Stromal cell of bone marrow (primary cell): ENCODE results near the gene GRIN3A.

Experiments
- DNase-seq: peaks from one replicate; pipeline ENCODE4 v3.0.0-alpha.2; 2012; ENCODE audit warnings: low read depth

The GRIN3A gene

DNA sequence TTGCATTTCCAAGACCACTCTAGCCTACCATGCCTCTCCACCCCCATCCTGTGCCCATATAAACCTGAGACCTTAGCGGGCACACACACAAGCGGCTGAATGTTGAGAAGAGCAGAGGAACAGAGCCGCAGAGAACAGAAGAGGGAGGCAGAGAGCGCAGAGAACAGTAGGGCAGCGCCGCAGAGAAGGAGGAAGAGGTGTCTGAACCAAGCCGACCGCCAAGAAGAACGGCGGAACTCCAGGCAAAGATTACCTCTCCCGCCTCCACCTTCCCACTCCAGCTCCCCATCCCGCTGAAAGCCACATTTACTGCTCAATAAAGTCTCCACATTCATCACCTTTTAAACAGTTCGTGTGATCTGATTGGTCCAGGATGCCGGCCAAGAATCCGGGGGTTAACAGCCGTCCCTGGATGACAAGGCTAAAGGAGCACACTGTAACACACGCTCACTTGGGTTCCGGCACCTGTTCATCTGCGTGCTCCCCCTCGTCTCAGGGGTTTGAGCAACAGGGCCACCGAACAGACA is 33.2 kb downstream of the GRIN3A start:
- no peak for DNase-seq

DNA sequence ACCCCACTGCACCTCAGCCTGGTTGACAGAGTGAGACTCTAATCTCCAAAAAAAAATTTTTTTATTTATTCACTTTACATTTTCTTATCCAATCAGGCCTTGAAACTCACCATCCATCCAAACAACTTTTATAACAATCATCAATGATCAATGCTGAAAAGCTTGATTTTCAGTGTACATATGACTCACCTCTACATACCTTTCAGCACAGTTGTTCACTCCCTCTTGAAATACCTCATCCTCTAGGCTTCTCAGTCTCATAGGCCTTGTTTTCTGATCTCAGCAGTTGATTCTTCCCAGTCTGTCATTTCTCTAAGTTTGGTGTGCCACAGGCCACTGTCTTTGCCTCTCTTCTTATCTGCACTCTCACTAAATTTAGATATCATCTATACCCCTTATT is 36.2 kb downstream of the GRIN3A start:
- no peak for DNase-seq

DNA sequence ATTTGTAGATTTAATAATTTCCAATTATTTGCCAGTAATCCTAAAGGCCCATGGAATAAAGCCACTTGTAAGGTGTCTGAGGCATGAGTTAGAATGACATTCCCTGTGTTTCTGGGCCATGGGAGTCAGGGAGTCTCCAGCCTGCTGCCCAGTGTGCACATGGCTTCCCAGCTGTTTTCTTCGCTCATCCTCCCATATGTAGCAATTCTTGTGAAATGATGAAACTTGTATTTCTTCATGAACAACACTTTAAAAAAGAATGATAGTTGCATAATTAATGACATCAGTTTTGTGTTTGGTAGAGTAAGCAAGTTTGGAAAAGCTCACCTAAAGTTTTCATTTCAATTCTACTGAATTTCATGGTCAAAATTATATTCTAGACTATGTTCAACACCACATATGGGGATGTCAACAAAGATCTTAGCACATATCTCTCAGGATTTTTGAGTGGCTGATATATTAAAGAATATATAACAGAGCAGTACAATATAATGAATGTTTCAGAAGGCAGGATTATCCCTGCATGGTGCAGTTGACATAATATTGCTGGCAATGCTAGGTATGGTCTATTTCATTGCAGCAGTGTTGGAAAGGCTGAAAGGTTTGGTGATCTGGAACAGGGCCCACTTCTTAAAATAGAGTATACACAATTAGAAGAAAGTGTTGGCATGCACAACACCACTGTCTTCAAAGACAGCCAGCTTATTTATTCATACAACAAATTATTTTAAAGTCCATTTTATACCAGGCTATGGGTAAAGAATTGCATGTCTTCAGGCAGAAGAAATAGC is 44.7 kb downstream of the GRIN3A start:
- no peak for DNase-seq

DNA sequence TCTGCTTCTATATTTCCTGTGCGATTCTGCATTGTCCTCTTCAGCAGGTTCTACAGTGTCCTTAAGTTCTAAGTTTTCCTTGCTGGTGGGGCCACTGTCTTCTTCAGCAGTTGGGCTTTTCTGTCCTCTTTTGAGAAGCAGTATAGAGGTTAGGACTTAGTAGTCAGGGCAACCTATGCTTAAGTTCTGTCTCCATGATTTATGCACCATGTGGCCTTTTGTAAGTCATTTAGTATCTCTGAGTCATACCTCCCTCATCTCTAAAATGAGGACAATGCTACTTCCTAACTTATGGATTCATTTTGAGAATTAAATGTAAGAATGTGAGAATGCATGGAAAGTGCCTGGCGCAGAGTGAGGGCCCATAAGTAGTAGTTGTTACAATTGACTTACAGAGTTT is 46.8 kb downstream of the GRIN3A start:
- no peak for DNase-seq

DNA sequence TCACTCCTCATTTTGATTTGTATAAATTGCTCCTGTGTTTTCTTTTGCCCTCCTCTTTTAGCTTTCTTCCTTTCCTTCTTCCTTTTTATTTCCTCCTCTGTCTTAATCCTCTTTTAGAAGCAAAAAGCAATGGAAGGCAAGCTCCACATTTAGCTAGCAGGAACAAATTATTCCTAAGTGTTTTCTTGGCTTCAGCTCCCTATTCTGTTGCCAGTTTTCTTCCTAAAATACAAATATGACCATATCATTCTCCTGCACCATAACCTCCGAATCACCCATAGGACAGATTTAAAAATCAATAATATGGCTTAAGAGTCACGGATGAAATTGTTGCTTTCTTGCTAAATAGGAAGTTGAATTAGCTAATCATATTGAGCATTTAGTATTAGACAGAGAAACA is 49.4 kb downstream of the GRIN3A start:
- no peak for DNase-seq

DNA sequence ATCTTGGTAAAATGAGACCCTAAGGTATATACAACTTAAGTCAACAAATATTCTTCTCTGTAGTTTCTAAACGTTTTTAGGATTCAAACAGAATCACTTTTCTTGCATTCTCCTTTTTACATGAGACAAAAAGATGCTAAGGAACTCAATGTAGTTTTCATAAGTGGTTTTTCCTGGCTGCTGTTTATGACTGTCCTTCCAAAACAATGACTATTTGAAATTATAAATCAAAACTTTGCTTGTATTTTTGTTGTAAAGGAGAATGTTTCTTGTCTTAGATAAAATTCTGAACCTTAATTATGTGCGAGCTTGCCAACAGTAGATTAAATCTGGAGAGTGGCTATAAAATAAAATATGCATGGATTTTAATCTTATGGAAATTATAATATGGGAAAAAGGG is 53.8 kb downstream of the GRIN3A start:
- no peak for DNase-seq

DNA sequence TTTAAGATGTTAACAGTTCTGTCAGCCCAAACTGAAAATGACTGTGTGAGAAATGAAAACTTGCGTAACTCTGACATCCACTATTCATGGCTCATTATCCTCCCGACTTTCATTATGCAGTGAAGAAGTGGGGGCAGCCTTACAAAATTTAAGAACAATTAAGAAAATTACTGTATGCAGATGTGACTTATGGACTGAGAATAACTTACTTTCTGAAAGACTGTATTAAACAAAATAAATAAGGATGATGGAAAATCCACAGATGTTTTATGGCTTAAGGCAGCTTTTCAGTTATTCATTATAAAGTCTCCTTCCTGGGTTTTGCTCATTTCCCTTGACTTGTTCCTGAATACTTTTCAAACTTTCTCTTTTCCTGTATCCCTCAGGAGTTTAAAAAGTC is 55.2 kb downstream of the GRIN3A start:
- DNase-seq, result no peak

DNA sequence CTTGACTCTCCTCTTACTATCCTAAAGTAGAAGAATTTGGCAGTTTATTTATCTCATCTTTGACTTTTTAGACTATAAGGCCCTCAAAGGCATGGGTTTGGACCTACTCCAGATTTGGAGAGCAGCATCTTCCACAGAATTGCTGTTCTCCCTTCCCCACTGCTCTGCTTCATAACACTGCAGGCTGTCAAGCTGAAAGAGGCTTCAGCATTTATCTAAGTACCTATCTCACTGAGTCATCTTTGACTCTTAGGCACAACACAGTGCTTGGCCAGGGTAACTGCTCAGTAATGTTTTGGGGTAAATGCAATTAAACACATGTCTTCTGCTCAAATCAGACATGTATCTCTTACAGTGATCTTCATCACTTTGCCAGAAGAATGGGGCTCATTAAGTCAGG is 60.6 kb downstream of the GRIN3A start:
- DNase-seq, result no peak

DNA sequence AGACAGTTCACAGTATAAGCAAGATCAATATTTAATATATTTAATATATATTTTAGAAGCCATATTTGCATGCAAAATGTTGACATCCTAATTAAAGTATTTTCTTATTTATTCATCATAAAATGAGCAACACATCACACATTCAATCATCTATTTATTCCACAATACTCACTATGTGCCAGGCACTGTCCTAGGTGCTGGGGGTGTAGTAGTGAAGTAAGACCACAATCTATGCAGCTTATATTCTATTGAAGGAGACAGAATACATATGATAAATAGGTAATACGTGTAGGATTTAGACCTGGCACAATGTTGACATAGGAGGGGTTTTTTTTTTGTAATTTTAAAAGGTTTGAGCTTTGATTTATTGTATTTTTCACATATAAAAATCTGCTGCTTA is 63.1 kb downstream of the GRIN3A start:
- DNase-seq, result no peak

DNA sequence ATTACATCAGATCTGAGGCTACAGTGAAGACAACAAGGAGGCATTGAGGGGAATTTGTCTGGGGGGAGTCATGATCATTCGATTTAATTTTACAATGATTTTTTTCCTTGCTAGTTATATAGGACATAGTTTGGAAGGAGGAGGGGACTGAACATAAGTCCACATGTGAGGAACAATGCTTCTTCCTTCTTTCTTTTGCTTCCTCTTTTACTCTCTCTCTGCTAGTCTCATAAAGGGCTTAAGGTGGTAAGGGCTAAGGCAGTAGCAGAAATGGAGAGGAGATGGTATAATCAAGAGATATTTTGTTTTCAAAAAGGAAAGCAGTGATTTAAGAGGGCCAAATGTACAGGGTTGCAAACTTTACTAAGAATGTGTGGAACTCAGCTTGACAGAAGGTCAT is 64.3 kb downstream of the GRIN3A start:
- DNase-seq, result no peak

DNA sequence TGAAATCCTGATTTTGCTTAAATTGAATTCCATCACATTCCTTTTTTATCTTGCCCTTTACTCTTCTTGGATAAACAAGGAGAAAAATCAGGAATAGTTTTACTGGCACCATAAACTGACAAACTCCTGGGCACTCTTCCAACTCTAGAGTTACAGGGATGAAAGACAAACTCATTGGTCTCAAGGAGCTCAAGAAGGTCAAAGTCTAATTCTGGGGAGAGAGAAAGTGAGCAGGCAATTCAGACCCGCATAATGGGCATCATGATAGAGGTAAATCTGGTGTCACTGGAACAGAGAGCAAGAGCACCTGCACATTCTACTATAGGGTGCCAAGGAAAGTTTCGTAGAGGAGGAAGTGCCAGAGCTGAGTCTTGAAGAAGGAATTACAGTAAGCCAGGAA is 64.8 kb downstream of the GRIN3A start:
- DNase-seq, result no peak

DNA sequence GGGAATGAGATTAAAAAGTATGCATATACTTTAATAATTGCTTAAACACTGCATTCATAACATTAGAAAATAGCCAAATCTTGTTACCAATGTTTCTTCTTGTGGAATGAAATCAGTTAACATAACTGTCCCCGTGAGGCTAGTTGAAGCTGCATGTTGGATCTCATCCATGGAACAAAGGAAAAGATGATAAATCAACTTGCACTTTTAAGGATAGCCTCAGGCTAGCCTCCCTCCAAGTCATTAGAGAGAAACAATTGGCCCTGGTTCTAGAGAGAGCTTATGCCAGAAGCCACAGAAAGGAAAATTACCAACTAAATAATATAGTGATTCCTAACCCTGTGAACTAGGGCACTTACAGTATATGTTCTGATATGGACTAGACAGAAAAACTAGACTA is 66.9 kb downstream of the GRIN3A start:
- DNase-seq, result peak; percentile 48

DNA sequence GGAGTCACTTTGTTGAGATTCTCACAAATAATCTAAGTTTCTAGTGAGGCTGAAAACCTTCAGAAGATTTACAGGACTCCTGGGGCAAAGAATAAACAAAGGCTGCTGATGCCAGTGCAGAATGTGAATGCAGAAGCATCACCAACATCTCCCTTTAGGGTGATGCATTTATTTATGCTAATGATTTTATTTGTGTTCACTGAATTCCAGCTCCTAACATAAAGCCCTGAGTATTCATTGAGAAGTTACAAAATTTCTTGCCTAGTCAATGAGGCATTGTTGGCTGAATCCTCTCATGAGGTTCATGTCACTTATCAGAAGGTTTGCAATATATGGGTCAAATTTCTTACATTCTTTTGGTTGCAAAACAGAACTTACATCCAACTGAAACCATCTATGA is 70.0 kb downstream of the GRIN3A start:
- DNase-seq, result no peak

DNA sequence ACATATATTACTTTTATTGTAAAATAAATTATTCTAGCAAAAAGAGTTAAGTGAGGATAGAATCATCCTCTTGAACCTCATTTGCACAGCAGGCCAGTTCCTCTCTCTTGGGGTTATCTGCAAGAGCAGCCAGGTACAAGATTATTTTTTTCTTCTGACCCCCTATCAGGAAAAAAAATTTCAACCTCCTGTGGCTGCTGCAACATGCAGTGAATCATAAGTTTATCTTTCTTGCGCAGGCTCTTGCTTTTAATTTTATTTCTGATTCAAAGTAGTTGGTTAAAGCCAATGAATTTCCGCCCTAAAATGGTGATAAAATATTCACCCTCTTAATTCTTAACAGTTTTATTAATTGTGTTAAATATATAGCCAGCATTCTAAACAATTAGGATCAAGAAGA is 74.0 kb downstream of the GRIN3A start:
- no peak for DNase-seq

DNA sequence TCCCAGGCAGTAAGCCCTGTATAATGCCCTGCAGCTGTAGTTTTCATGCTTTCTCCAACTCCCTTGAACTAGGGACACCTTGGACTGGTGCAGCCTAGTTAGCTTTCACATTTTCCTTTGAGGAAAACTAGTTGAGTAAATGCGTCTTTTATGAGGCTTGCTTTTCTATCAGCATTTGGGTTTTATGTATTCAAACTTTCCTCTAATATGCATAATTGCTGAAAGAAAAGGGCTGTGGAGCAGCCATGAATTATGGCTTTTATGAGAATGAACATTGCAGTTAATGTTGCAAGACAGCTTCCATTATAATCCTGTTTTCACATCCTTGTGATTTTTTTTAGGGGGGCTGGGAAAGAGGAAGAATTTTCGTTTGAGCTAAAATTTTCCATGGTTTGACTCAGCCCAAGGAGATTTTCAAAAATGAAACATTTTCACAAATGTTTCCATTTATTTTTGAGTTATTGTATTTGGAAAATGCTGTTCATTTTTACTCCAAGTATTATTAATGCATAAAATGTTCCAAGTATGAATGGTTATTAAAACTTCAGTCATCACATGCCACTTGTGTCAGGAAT is 85.8 kb downstream of the GRIN3A start:
- DNase-seq, result peak; percentile 10

DNA sequence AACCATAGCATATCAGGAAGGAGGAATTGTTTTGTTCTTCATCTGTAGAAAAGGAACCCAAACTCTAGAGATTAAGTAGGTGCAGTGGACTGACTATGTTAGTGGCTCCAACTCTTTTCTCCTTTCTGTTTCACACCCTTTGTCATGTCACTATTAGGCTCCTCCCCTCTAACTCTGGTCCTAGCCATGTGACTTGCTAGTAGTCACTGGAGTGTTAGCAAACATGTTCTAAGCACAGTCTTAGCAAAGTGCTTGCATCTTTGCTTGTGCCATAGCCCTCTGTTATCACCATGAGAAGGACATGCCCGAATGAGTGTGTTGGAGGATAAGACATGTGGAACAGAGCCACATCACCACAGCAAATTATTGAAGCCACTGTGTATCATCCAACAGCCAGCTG is 88.3 kb downstream of the GRIN3A start:
- no peak for DNase-seq

DNA sequence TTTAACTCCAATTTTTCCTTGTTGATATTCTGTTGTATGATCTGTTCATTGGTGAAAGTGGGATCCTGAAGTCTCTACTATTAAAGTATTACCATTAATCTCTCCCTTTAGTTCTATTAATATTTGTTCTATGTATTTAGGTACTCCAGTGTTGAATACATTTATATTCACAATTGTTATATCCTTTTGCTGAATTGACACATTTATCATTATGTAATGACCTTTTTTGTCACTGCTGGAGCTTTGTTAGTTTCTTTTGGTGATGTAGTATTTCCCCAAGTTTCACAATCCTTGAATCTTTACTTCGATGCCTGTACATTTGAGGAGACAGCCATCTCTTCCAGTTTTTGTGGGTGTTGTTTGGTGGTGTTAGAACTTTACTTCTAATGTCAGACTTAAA is 90.0 kb downstream of the GRIN3A start:
- no peak for DNase-seq

DNA sequence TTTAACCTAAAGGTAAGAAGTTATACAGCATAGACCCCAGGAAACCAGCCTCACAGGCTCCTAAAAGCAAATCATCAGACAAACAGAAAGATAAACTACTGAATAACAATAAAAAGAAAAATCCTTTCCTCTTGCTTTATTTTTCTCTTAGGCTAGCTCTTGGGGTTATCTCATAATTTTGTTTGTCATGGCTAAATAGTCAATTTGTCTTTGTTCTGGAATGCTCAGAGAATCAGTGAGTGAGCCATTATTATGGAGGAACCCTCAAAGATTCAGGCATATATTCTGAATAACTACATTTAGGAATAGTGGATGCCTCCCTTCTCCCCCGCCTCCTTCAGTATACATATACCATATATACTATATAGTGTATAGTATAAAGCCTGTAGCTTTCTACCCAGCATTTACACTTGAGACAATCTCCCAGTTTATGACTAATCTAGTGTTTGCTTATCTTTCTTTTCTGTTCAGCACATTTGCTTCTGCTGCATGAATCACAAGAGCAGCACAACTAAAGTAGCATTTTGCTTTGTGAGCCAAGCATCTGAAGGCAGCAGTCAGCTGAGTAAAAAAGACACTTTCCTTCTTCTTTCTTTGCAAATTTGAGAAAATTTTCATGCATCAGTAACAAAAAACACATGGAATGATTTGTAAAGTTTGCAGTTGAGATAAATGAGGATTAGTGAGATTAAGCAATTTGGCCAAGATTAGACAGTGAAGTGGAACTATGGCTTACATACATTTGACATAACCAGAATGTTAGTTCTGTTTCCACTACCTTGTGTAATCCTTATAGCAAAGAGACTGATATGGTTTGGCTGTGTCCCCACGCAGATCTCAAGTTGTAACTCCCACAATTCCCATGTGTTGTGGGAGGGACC is 98.4 kb downstream of the GRIN3A start:
- DNase-seq, result peak; percentile 47

DNA sequence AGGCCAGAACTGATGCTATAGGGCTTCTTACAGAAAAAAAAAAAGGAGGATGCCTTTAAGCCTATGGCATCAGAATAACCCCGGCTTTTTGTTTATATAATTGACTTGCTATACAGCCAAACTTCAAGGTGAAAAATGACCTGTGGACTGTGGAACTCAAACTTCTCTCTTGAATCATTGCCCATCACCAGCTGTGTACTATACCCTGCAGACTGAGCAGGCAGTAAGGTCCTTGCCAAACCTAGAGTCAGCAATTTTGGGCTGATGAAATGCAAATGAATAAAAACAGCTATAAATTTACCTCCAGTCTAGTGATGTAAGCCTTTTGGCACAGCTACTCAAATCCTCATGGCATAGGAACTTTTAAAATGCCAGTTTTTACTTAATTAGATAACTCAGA is 99.1 kb downstream of the GRIN3A start:
- DNase-seq, result no peak

DNA sequence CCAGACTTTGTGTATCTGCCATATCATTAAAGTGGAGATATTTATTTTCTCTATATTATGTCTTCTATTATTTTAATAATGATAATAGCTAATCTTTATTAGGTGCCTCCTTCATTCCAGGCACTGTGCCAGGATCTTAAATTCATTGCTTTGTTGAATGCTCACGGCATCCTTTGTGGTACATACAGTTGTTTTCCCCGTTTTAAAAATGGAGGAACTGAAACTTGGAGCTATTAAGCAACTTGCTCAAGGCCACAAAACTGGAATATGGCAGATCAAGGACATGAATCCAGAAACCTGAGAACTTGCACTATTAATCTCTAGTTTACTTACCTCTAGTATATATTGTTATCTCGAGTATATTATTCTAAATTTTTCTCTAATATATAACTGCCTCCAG is 102.2 kb downstream of the GRIN3A start:
- DNase-seq, result no peak

DNA sequence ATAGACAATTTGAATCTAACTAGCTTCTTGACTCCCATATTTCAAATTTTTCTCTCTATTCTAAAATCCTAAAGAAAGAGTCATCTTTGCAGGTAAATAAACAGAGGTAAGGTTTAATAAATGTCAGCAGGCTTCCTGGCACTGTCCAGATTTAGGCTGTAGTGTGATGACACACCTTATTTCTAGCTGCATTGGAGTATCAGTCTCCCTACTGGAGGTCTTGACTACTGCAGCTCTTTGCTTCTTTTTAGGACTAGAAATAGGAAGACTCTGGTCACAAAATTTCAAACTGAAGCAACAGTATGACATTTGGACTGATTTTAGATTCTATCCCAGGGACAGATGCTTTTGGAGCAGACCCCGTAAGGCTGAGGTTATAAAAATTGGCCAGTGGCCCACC is 103.0 kb downstream of the GRIN3A start:
- no peak for DNase-seq

DNA sequence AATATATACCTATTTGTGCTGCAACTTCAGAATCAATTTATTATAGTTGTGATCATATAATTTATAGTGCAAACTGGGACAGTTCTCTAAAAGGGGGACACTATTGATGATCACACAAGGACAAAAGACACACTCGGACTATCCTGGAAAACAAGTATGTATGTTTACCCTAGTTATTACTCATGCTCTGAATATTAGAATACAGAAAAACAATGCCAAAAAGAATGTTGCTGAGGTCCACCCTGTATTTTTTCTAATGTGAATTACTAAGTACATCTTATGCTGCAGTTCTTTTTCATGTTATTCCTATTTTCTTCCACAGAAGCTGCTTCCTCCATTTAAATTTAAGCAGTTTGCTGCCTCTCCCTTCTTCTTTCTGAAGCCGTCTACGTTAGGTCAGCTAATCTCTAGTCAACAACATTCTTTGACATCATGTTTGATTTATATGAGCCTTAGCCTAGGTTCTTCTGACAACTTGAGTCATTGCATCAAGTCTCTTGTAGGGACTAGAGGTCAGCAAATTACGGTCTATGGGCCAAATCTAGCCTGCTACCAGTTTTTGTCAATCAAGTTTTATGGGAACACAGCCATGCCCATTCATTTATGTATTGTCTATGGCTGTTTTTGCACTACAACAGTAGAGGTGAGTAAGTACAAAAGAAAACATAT is 103.6 kb downstream of the GRIN3A start:
- DNase-seq, result no peak
